HG03565 (cell line): ENCODE data around the gene FAM110C.

Experiments used
- ATAC-seq: cut with Tn5 transposase; IDR thresholded peaks from one replicate; pipeline ENCODE4 v1.9.1; 2021; ENCODE audit warnings: mild to moderate bottlenecking, moderate library complexity; ENCODE audit not compliant: unreplicated experiment

FAM110C gene

GRCh38 chr2:10222-10875 lies 36.0 kb downstream of the FAM110C start:
- no peak for ATAC-seq
